Sigmoid colon (tissue), 7 donors: ENCODE results near the gene TINCR. TPM values are rescaled to one million over a fixed set of nuclear protein-coding genes. Genes with fewer than 3 reads are reported as not detected.

Experiments used
- DNase-seq: peaks from one replicate; pipeline ENCODE4 v3.0.0-alpha.2; 2019
- H3K27ac ChIP-seq, 4 donors: fragments of 200-600 bp; sonication (generic); one replicate each; pipeline ENCODE4 v1.5.1; 2016 to 2019; ENCODE audit warnings: mild to moderate bottlenecking in 1 of 4
- H3K27me3 ChIP-seq, 3 donors: fragments of 200-600 bp; sonication (generic); one replicate each; pipeline ENCODE4 v1.5.1; 2019; ENCODE audit warnings: mild to moderate bottlenecking in 1 of 3
- H3K36me3 ChIP-seq, 4 donors: fragments of 200-600 bp; sonication (generic); one replicate each; pipeline ENCODE4 v1.5.1; 2016 to 2019
- H3K4me1 ChIP-seq, 4 donors: fragments of 200-600 bp; sonication (generic); one replicate each; pipeline ENCODE4 v1.5.1; 2017 to 2019
- H3K4me3 ChIP-seq, 4 donors: fragments of 200-600 bp; sonication (generic); one replicate each; pipeline ENCODE4 v1.5.1; 2017 to 2019; ENCODE audit warnings: mild to moderate bottlenecking in 2 of 4, moderate library complexity in 1 of 4
- H3K9me3 ChIP-seq, 4 donors: fragments of 200-600 bp in 3 of 4; sonication (generic) in 3 of 4; one replicate each; pipeline versions ENCODE4 v1.5.1 to v1.6.1; 2013 to 2019
- EP300 ChIP-seq, 4 donors: sonication (generic); formaldehyde crosslinking; IDR thresholded peaks; one replicate each; pipeline ENCODE4 v1.6.1; 2017; ENCODE audit warnings: antibody characterized with exemption in 4 of 4
- POLR2A ChIP-seq, 2 donors: fragments of 450-650 bp; IDR thresholded peaks; one replicate each; pipeline ENCODE4 v1.6.1; 2016; ENCODE audit warnings: antibody characterized with exemption in 2 of 2, mild to moderate bottlenecking in 2 of 2, moderate library complexity in 2 of 2
- POLR2AphosphoS5 ChIP-seq, 4 donors: sonication (generic); formaldehyde crosslinking; IDR thresholded peaks; one replicate each; pipeline ENCODE4 v1.6.1; 2017; ENCODE audit warnings: antibody characterized with exemption in 4 of 4
- WGBS, 2 donors: extraction: QIAGEN DNeasy Blood & Tissue Kit; methylation state at CpG; one replicate each; pipeline ENCODE4 v1.1.7; 2013; 5-methylcytosine and 5-hydroxymethylcytosine counted together
- intact Hi-C: fragments of 100-400 bp; cut with DNase I; formaldehyde crosslinking; loops from one replicate; pipeline ENCODE4 v1.15.1; 2023
- polyA plus RNA-seq, 3 donors: library from polyadenylated mRNA; stranded (reverse); fragments of 200-250 nt; gene quantifications; one replicate each; pipeline ENCODE4 v1.2.3, GENCODE V29; 2013
- total RNA-seq, 4 donors: library from RNA; depleted of rRNA; stranded (reverse); fragments of >200 nt; gene quantifications; one replicate each; pipeline ENCODE4 v1.1.0, GENCODE V29; 2016
- TF ChIP-seq, protein P1 (sequence below), 4 experiments: fragments of 450-650 bp in 3 of 4; fragments of 200-600 bp in 1 of 4; IDR thresholded peaks; one replicate each; pipeline ENCODE4 v1.5.1; 2016 to 2019; ENCODE audit warnings: antibody characterized with exemption in 4 of 4, mild to moderate bottlenecking in 3 of 4, moderate library complexity in 2 of 4
- donor health status: healthy with polysubstance abuse.
- donor health status: Bipolar disorder and iron deficiency.
- donor health status: healthy.

TINCR gene
- total and polyA plus RNA-seq, 7 donors = 0.33 to 27.5 (median 1.7) TPM; not detected in 1

DNA sequence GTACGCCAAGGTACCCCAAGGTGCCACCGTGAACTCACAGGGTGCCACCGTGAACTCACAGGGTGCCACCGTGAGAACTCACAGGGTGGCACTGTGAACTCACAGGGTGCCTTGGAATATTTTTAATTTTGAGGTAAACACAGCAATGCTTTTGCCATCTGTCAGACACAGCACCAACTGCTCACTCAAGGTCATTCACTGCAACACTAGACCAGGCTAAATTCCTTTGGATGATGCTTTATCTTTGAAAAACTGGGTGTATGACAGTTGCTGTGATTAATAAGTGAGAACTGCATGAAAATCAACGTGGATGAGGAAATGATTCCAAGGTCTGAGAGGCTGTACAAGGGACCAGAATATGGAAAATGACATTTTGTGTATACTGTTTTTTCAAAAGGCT is 35.9 kb upstream of the TINCR start:
- H3K4me3 ChIP-seq = no peak overlapping the region
- no peaks in the 10 kb centered on the region for H3K27me3 ChIP-seq
- 86 to 92% methylated on average over 5 of the region's 5 CpGs for WGBS, 2 donors
- TF ChIP-seq, protein P1, sequence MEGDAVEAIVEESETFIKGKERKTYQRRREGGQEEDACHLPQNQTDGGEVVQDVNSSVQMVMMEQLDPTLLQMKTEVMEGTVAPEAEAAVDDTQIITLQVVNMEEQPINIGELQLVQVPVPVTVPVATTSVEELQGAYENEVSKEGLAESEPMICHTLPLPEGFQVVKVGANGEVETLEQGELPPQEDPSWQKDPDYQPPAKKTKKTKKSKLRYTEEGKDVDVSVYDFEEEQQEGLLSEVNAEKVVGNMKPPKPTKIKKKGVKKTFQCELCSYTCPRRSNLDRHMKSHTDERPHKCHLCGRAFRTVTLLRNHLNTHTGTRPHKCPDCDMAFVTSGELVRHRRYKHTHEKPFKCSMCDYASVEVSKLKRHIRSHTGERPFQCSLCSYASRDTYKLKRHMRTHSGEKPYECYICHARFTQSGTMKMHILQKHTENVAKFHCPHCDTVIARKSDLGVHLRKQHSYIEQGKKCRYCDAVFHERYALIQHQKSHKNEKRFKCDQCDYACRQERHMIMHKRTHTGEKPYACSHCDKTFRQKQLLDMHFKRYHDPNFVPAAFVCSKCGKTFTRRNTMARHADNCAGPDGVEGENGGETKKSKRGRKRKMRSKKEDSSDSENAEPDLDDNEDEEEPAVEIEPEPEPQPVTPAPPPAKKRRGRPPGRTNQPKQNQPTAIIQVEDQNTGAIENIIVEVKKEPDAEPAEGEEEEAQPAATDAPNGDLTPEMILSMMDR (IDR thresholded peaks at IDR 0.05) = no peak
- no peak overlapping the region for H3K27ac ChIP-seq
- DNase-seq = no peak
- H3K9me3 ChIP-seq = no peaks in the 10 kb centered on the region
- H3K4me1 ChIP-seq = no peaks in the 10 kb centered on the region
- peaks cover 42 to 98% (median 76%) of the 10 kb centered on the region in 4 donors for H3K36me3 ChIP-seq
- intact Hi-C loops = no loop called here

DNA sequence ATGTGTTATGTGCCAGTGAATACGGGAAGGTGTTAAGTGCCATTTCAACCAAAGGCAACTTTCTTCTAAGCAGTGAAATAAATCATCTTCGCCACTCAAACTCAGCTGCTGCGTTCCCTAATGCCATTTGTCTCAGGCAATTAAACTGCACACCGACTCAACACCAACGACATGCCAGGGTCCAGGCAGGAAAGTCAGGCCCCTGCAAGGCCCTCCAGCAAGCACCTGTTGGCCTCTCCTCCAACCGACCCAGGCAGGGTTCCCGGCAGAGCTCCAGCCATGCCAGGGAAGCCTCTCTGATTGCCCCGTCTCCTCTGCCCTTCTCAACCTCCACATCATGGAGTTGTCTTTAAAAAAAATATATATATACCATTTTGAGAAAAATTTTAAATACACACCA is 33.0 kb upstream of the TINCR start:
- Histone ChIP-seq H3K27ac (no peak overlapping the region), H3K9me3 (no peaks in the 10 kb centered on the region), H3K4me3 (no peak overlapping the region), H3K36me3 (peaks cover 49 to 98% (median 80%) of the 10 kb centered on the region in 4 donors), H3K4me1 (no peaks in the 10 kb centered on the region), H3K27me3 (no peaks in the 10 kb centered on the region)
- no peak for TF ChIP-seq POLR2AphosphoS5 (IDR thresholded peaks at IDR 0.05)
- TF ChIP-seq, protein P1 (IDR thresholded peaks at IDR 0.05) = no peak
- TF ChIP-seq POLR2A (IDR thresholded peaks at IDR 0.05) = no peak
- TF ChIP-seq EP300 (IDR thresholded peaks at IDR 0.05) = no peak
- intact Hi-C loops = no loop called here
- DNase-seq = no peak
- 89 to 91% methylated on average over 8 of the region's 8 CpGs for WGBS, 2 donors

DNA sequence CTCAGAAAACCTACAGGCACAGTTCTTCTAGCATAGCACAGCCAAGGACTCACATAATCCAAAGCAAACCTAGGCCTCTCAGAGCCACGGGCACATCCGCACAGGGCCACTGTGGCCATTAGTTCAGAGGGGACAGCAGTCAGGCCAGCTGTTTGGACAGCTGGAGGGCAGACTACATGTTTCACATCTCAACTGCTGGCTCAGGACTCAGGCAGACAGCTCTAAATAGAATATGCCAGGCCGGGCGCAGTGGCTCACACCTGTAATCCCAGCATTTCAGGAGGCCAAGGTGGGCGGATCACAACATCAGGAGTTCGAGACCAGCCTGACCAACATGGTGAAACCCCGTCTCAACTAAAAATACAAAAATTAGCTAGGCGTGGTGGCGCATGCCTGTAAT is 28.0 kb upstream of the TINCR start:
- no peak overlapping the region for H3K4me3 ChIP-seq
- no peaks in the 10 kb centered on the region for H3K9me3 ChIP-seq
- TF ChIP-seq POLR2A (IDR thresholded peaks at IDR 0.05) = no peak
- TF ChIP-seq, protein P1 (IDR thresholded peaks at IDR 0.05) = no peak
- H3K4me1 ChIP-seq = no peaks in the 10 kb centered on the region
- DNase-seq = no peak
- 97% methylated on average over 9 of the region's 9 CpGs for WGBS, 2 donors
- H3K36me3 ChIP-seq = peaks cover 79 to 100% (median 98%) of the 10 kb centered on the region in 4 donors
- H3K27ac ChIP-seq = no peak overlapping the region
- intact Hi-C loops = no loop called here
- H3K27me3 ChIP-seq = no peaks in the 10 kb centered on the region

DNA sequence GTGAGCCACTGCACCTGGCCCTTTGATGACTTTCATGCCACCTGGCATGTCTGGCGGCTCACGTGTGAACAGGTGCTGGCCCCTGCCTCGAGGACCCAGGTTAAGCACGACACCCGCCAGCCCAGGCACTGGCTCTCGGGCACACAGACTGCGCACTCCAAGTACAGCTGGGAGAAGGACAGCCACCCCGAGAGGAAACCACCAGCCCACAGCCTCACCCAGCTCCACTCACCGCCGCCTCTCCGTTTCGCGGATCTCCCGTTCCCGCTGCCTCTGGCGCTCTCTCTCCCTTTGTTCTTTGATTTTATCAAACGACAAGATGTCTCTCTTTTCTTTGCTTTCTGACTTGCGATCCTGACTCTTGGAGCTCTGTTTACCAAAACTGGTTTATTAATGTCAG is 27.4 kb upstream of the TINCR start:
- Histone ChIP-seq H3K9me3 (no peaks in the 10 kb centered on the region), H3K36me3 (peaks cover 79 to 100% (median 99%) of the 10 kb centered on the region in 4 donors), H3K27me3 (no peaks in the 10 kb centered on the region), H3K4me3 (no peak overlapping the region), H3K4me1 (no peaks in the 10 kb centered on the region), H3K27ac (no peak overlapping the region)
- no peak for TF ChIP-seq POLR2A (IDR thresholded peaks at IDR 0.05)
- no peak for TF ChIP-seq EP300 (IDR thresholded peaks at IDR 0.05)
- no peak for TF ChIP-seq POLR2AphosphoS5 (IDR thresholded peaks at IDR 0.05)
- TF ChIP-seq, protein P1 (IDR thresholded peaks at IDR 0.05) = no peak
- DNase-seq = no peak
- intact Hi-C loops = no loop called here
- WGBS, 2 donors = 92 to 93% methylated on average over 18 of the region's 18 CpGs

DNA sequence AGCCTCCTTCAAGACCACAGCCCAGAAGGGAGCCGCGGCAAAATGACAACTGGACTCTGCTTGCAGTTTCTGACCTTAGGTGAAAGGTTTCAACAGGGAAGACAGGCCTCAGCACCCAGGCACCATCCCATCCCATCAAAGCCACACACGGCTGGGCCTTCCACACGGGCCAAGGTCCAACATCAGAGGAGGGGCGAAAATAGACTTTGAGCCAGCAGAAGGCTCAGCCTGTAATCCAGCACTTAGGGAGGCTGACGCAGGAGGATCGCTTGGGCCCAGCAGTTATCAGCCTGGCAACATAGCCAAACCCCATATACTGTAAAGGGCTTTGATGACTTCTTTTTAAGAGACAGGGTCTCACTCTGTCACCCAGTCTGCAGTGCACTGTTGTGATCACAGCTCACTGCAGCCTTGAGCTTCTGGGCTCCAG is 26.8 kb upstream of the TINCR start:
- no peaks in the 10 kb centered on the region for H3K9me3 ChIP-seq
- H3K4me1 ChIP-seq = no peaks in the 10 kb centered on the region
- H3K27ac ChIP-seq = no peak overlapping the region
- 53 to 78% methylated on average over 7 of the region's 7 CpGs for WGBS, 2 donors
- peaks cover 79 to 100% (median 99%) of the 10 kb centered on the region in 4 donors for H3K36me3 ChIP-seq
- intact Hi-C loops = no loop called here
- H3K4me3 ChIP-seq = no peak overlapping the region
- H3K27me3 ChIP-seq = no peaks in the 10 kb centered on the region
- TF ChIP-seq, protein P1 (IDR thresholded peaks at IDR 0.05) = no peak
- TF ChIP-seq POLR2AphosphoS5 (IDR thresholded peaks at IDR 0.05) (no peak), EP300 (IDR thresholded peaks at IDR 0.05) (no peak), POLR2A (IDR thresholded peaks at IDR 0.05) (no peak)
- no peak for DNase-seq
